GM23338 (cell line): ENCODE measurements around the gene PCSK5. TPM values are rescaled to one million over a fixed set of nuclear protein-coding genes. Genes with fewer than 3 reads are reported as not detected.

Source experiments
- ATAC-seq: fragments of 200-7000 bp; cut with Tn5 transposase; 3 replicates; pipeline ENCODE4 v1.9.1; 2020
- DNase-seq: peaks from one replicate; pipeline ENCODE4 v3.0.0-alpha.2; 2015; ENCODE audit warnings: low spot score
- H2AFZ ChIP-seq: fragments of 200-600 bp; sonication (generic); 2 replicates; pipeline ENCODE4 v1.8.0; 2016; ENCODE audit warnings: antibody characterized with exemption, mild to moderate bottlenecking, moderate library complexity
- H3F3A ChIP-seq: fragments of 200-600 bp; sonication (generic); replicated peaks from 2 replicates; pipeline ENCODE4 v1.8.0; 2017; ENCODE audit warnings: antibody characterized with exemption, mixed run types, low read depth
- H3K27ac ChIP-seq: fragments of 200-600 bp; sonication (generic); 2 replicates; pipeline ENCODE4 v1.6.1; 2016; ENCODE audit warnings: low read depth
- H3K27me3 ChIP-seq: fragments of 200-600 bp; sonication (generic); 2 replicates; pipeline ENCODE4 v1.8.0; 2016; ENCODE audit warnings: mild to moderate bottlenecking, mixed run types, moderate library complexity; ENCODE audit not compliant: insufficient read depth
- H3K36me3 ChIP-seq: fragments of 200-600 bp; sonication (generic); 2 replicates; pipeline ENCODE4 v1.8.0; 2016; ENCODE audit warnings: mild to moderate bottlenecking; ENCODE audit not compliant: insufficient read depth
- H3K4me1 ChIP-seq: fragments of 200-600 bp; sonication (generic); 2 replicates; pipeline ENCODE4 v1.8.0; 2016; ENCODE audit warnings: mild to moderate bottlenecking, moderate library complexity; ENCODE audit not compliant: insufficient read depth
- H3K4me2 ChIP-seq: fragments of 200-600 bp; sonication (generic); 2 replicates; pipeline ENCODE4 v1.7.1; 2017; ENCODE audit warnings: mixed run types
- H3K4me3 ChIP-seq: fragments of 200-600 bp; sonication (generic); 2 replicates; pipeline ENCODE4 v1.6.1; 2016; ENCODE audit warnings: mixed run types
- H3K79me2 ChIP-seq: fragments of 200-600 bp; sonication (generic); replicated peaks from 2 replicates; pipeline ENCODE4 v1.8.0; 2017; ENCODE audit warnings: mild to moderate bottlenecking; ENCODE audit not compliant: insufficient read depth
- H3K9me2 ChIP-seq: fragments of 200-600 bp; sonication (generic); 2 replicates; pipeline ENCODE4 v1.8.0; 2017; ENCODE audit not compliant: insufficient read depth
- H4K20me1 ChIP-seq: fragments of 200-600 bp; sonication (generic); replicated peaks from 2 replicates; pipeline ENCODE4 v1.8.0; 2017; ENCODE audit warnings: mild to moderate bottlenecking; ENCODE audit not compliant: insufficient read depth
- H3K27ac Mint-ChIP-seq: 2 replicates; pipeline ENCODE4 v1.8.0; 2020; ENCODE audit warnings: inconsistent platforms, mild to moderate bottlenecking, moderate library complexity, mixed read lengths
- H3K27me3 Mint-ChIP-seq: 3 replicates; pipeline ENCODE4 v1.8.0; 2022; ENCODE audit warnings: low read depth, mild to moderate bottlenecking, moderate library complexity, mixed read lengths, inconsistent platforms; ENCODE audit not compliant: insufficient read depth, poor library complexity
- H3K36me3 Mint-ChIP-seq: 3 replicates; pipeline ENCODE4 v1.8.0; 2021; ENCODE audit warnings: low read depth, mild to moderate bottlenecking, inconsistent platforms, moderate library complexity, mixed read lengths
- H3K4me1 Mint-ChIP-seq: 3 replicates; pipeline ENCODE4 v1.8.0; 2020; ENCODE audit warnings: mild to moderate bottlenecking, inconsistent platforms, mixed read lengths
- H3K4me3 Mint-ChIP-seq: 3 replicates; pipeline ENCODE4 v1.8.0; 2021; ENCODE audit warnings: moderate library complexity, mild to moderate bottlenecking, inconsistent platforms, mixed read lengths
- H3K9me3 Mint-ChIP-seq: 3 replicates; pipeline ENCODE4 v1.8.0; 2020; ENCODE audit warnings: moderate library complexity, mild to moderate bottlenecking, inconsistent platforms, mixed read lengths
- CREB1 ChIP-seq: fragments of 250-450 bp; sonication (Bioruptor Pico); IDR thresholded peaks from 2 replicates; pipeline ENCODE4 v1.5.0; 2020; ENCODE audit warnings: low read depth, mild to moderate bottlenecking, moderate library complexity
- EZH2 ChIP-seq: fragments of 200-600 bp; sonication (generic); IDR thresholded peaks from one replicate; pipeline ENCODE4 v1.8.0; 2017; ENCODE audit warnings: antibody characterized with exemption, mild to moderate bottlenecking, low read depth; ENCODE audit not compliant: unreplicated experiment
- EZH2phosphoT487 ChIP-seq: fragments of 200-600 bp; sonication (generic); IDR thresholded peaks from one replicate; pipeline ENCODE4 v1.8.1; 2018; ENCODE audit warnings: antibody characterized with exemption; ENCODE audit not compliant: unreplicated experiment
- JUNB ChIP-seq: IDR thresholded peaks from one replicate; pipeline ENCODE4 v1.6.1; 2016; ENCODE audit warnings: antibody characterized with exemption; ENCODE audit not compliant: unreplicated experiment
- NANOG ChIP-seq: IDR thresholded peaks from 2 replicates; pipeline ENCODE4 v1.6.1; 2016; ENCODE audit warnings: antibody characterized with exemption, borderline replicate concordance
- POLR2AphosphoS5 ChIP-seq: IDR thresholded peaks from 2 replicates; pipeline ENCODE4 v1.6.1; 2016; ENCODE audit warnings: antibody characterized with exemption, low read depth
- REST ChIP-seq: IDR thresholded peaks from one replicate; pipeline ENCODE4 v1.6.1; 2018; ENCODE audit warnings: antibody characterized with exemption; ENCODE audit not compliant: unreplicated experiment
- STAT1 ChIP-seq: IDR thresholded peaks from one replicate; pipeline ENCODE4 v1.6.1; 2016; ENCODE audit warnings: antibody characterized with exemption; ENCODE audit not compliant: unreplicated experiment
- ZNF114 ChIP-seq: fragments of 250-450 bp; sonication (Bioruptor Pico); IDR thresholded peaks from 2 replicates; pipeline ENCODE4 v1.5.0; 2020; ENCODE audit warnings: mild to moderate bottlenecking, moderate library complexity
- ZNF331 ChIP-seq: fragments of 250-450 bp; sonication (Bioruptor Pico); IDR thresholded peaks from 2 replicates; pipeline ENCODE4 v1.5.0; 2020; ENCODE audit warnings: low read depth, mild to moderate bottlenecking, moderate library complexity
- polyA plus RNA-seq: library from polyadenylated mRNA; unstranded; fragments of >200 nt; fragmentation: Nextera tagmentation; extraction: Ambion mirVana; gene quantifications from 2 replicates; pipeline ENCODE4 v1.2.1, GENCODE V29; 2016
- total RNA-seq: library from RNA; depleted of rRNA; stranded (reverse); fragments of >200 nt; shearing (Covaris generic); gene quantifications from 2 replicates; pipeline ENCODE4 v1.2.3, GENCODE V29; 2014
- TF ChIP-seq, protein P1 (sequence below), 2 experiments: fragments of 200-600 bp in 1 of 2; sonication (generic) in 1 of 2; conservative IDR thresholded peaks; 2 replicates each; pipeline versions ENCODE4 v1.5.1 to v1.6.1; 2016 to 2017; ENCODE audit warnings: antibody characterized with exemption in 2 of 2, low read depth in 2 of 2, mild to moderate bottlenecking in 2 of 2, moderate library complexity in 1 of 2
- TF ChIP-seq, protein P2 (sequence below): IDR thresholded peaks from 2 replicates; pipeline ENCODE4 v1.6.1; 2016; ENCODE audit warnings: antibody characterized with exemption
- TF ChIP-seq, protein P3 (sequence below): fragments of 250-450 bp; sonication (Bioruptor Pico); IDR thresholded peaks from 2 replicates; pipeline ENCODE4 v1.5.0; 2020; ENCODE audit warnings: mild to moderate bottlenecking, moderate library complexity

Gene PCSK5
- total and polyA plus RNA-seq, 2 experiments from 2014 or later: 12.3 to 34.8 TPM

GRCh38 chr9:75990576-75991304 lies 100.3 kb downstream of the PCSK5 start:
- Histone ChIP-seq H3K27me3 (no peaks in the 10 kb centered on the region), H3K4me1 (peaks cover 12% of the 10 kb centered on the region), H2AFZ (no peak overlapping the region), H3K9me2 (peaks cover 14% of the 10 kb centered on the region), H3K4me3 (no peak overlapping the region), H3K27ac (no peak overlapping the region), H3K36me3 (no peaks in the 10 kb centered on the region), H3F3A (no peaks in the 10 kb centered on the region), H3K4me2 (no peak overlapping the region), H4K20me1 (peaks cover 4% of the 10 kb centered on the region), H3K79me2 (peaks cover 28% of the 10 kb centered on the region)
- TF ChIP-seq, protein P1, sequence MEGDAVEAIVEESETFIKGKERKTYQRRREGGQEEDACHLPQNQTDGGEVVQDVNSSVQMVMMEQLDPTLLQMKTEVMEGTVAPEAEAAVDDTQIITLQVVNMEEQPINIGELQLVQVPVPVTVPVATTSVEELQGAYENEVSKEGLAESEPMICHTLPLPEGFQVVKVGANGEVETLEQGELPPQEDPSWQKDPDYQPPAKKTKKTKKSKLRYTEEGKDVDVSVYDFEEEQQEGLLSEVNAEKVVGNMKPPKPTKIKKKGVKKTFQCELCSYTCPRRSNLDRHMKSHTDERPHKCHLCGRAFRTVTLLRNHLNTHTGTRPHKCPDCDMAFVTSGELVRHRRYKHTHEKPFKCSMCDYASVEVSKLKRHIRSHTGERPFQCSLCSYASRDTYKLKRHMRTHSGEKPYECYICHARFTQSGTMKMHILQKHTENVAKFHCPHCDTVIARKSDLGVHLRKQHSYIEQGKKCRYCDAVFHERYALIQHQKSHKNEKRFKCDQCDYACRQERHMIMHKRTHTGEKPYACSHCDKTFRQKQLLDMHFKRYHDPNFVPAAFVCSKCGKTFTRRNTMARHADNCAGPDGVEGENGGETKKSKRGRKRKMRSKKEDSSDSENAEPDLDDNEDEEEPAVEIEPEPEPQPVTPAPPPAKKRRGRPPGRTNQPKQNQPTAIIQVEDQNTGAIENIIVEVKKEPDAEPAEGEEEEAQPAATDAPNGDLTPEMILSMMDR (conservative IDR thresholded peaks at IDR 0.05; ENCODE audit: low read depth in 2 of 2): no peak
- TF ChIP-seq EZH2: no peak
- TF ChIP-seq REST: no peak
- no peak for TF ChIP-seq CREB1 (CRISPR knock-in tag)
- TF ChIP-seq EZH2phosphoT487: no peak
- TF ChIP-seq, protein P2, sequence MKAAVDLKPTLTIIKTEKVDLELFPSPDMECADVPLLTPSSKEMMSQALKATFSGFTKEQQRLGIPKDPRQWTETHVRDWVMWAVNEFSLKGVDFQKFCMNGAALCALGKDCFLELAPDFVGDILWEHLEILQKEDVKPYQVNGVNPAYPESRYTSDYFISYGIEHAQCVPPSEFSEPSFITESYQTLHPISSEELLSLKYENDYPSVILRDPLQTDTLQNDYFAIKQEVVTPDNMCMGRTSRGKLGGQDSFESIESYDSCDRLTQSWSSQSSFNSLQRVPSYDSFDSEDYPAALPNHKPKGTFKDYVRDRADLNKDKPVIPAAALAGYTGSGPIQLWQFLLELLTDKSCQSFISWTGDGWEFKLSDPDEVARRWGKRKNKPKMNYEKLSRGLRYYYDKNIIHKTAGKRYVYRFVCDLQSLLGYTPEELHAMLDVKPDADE: no peak
- TF ChIP-seq JUNB: no peak
- TF ChIP-seq NANOG: no peak
- TF ChIP-seq POLR2AphosphoS5: no peak
- TF ChIP-seq, protein P3, sequence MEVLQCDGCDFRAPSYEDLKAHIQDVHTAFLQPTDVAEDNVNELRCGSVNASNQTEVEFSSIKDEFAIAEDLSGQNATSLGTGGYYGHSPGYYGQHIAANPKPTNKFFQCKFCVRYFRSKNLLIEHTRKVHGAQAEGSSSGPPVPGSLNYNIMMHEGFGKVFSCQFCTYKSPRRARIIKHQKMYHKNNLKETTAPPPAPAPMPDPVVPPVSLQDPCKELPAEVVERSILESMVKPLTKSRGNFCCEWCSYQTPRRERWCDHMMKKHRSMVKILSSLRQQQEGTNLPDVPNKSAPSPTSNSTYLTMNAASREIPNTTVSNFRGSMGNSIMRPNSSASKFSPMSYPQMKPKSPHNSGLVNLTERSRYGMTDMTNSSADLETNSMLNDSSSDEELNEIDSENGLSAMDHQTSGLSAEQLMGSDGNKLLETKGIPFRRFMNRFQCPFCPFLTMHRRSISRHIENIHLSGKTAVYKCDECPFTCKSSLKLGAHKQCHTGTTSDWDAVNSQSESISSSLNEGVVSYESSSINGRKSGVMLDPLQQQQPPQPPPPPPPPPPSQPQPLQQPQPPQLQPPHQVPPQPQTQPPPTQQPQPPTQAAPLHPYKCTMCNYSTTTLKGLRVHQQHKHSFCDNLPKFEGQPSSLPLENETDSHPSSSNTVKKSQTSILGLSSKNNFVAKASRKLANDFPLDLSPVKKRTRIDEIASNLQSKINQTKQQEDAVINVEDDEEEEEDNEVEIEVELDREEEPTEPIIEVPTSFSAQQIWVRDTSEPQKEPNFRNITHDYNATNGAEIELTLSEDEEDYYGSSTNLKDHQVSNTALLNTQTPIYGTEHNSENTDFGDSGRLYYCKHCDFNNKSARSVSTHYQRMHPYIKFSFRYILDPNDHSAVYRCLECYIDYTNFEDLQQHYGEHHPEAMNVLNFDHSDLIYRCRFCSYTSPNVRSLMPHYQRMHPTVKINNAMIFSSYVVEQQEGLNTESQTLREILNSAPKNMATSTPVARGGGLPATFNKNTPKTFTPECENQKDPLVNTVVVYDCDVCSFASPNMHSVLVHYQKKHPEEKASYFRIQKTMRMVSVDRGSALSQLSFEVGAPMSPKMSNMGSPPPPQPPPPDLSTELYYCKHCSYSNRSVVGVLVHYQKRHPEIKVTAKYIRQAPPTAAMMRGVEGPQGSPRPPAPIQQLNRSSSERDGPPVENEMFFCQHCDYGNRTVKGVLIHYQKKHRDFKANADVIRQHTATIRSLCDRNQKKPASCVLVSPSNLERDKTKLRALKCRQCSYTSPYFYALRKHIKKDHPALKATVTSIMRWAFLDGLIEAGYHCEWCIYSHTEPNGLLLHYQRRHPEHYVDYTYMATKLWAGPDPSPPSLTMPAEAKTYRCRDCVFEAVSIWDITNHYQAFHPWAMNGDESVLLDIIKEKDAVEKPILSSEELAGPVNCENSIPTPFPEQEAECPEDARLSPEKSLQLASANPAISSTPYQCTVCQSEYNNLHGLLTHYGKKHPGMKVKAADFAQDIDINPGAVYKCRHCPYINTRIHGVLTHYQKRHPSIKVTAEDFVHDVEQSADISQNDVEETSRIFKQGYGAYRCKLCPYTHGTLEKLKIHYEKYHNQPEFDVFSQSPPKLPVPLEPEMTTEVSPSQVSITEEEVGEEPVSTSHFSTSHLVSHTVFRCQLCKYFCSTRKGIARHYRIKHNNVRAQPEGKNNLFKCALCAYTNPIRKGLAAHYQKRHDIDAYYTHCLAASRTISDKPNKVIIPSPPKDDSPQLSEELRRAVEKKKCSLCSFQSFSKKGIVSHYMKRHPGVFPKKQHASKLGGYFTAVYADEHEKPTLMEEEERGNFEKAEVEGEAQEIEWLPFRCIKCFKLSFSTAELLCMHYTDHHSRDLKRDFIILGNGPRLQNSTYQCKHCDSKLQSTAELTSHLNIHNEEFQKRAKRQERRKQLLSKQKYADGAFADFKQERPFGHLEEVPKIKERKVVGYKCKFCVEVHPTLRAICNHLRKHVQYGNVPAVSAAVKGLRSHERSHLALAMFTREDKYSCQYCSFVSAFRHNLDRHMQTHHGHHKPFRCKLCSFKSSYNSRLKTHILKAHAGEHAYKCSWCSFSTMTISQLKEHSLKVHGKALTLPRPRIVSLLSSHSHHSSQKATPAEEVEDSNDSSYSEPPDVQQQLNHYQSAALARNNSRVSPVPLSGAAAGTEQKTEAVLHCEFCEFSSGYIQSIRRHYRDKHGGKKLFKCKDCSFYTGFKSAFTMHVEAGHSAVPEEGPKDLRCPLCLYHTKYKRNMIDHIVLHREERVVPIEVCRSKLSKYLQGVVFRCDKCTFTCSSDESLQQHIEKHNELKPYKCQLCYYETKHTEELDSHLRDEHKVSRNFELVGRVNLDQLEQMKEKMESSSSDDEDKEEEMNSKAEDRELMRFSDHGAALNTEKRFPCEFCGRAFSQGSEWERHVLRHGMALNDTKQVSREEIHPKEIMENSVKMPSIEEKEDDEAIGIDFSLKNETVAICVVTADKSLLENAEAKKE (CRISPR knock-in tag): no peak
- TF ChIP-seq ZNF114: no peak
- TF ChIP-seq STAT1: no peak
- no peak for TF ChIP-seq ZNF331 (CRISPR knock-in tag)
- Mint-ChIP-seq H3K27ac (no peak overlapping the region), H3K4me1 (peaks cover 11% of the 10 kb centered on the region), H3K4me3 (no peak overlapping the region), H3K36me3 (peaks cover 17% of the 10 kb centered on the region), H3K27me3 (peaks cover 3% of the 10 kb centered on the region), H3K9me3 (no peaks in the 10 kb centered on the region)
- ATAC-seq (no peak), DNase-seq (no peak)
